ENCODE data around the gene F11R. TPM values are rescaled to one million over a fixed set of nuclear protein-coding genes. Genes with fewer than 3 reads are reported as not detected.
A peak's percentile ranks its signal among the peaks of the same experiment; 100 is the strongest.

F11R gene
- total and polyA plus RNA-seq, 10 of the 15 experiments (the other 5 are each of a cell fraction or from before 2014, with no cell fraction given) = 15.3 to 80.9 (median 24.3) TPM

DNA sequence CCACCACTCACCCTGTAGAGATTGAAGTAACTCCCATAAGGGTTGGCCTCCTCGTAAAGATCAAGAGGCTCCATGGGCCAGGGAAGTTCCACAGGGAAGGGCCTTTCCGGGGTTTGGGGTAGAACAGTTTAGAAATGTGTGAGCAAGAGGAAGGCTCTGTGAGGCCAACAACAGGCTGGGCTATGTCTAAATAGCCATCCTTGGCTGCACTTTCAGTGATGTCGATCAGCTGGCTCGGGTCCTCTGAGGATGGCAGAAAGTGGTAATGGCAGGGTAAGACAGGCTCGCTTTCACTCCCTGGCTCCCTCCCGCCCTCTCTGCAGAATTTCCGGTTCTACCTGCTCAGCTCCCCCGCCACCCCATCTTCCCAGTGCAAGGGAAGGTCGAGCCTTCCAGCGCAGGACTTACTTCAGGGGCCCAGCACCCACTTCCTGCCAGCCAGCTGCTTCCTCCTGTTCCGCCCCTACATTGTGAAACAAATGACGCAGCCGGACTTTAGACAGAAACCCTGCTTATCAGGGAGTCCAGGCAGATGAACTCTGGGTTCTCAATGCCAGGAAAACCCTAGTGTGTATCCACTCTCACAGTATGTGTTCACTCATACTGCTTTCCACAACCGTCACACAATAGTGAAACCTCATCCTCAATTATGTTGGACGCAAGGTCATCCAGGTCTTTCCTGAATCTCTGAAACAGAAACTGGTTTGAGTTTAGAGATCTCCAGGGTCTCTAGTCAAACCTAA is 7.3 kb downstream of the F11R start (continued):
- TF ChIP-seq HDAC6 (IDR thresholded peaks at IDR 0.05; ENCODE audit: unreplicated experiment) (no peak), NRF1 (conservative IDR thresholded peaks at IDR 0.05; ENCODE audit: low read depth, low read length) (no peak), FOXK2 (IDR thresholded peaks at IDR 0.05) (no peak), KLF5 (IDR thresholded peaks at IDR 0.05; ENCODE audit: partially characterized antibody) (no peak), CHD1 (IDR thresholded peaks at IDR 0.05; ENCODE audit: low read depth, low read length) (no peak), MEF2A (IDR thresholded peaks at IDR 0.05; ENCODE audit: insufficient read depth, low read depth, low read length) (no peak), ASH2L (IDR thresholded peaks at IDR 0.05; ENCODE audit: borderline replicate concordance, low read depth) (no peak), SP1 (IDR thresholded peaks at IDR 0.05; ENCODE audit: low read depth, low read length) (peak; percentile 57), ZNF207 (IDR thresholded peaks at IDR 0.05; ENCODE audit: borderline replicate concordance) (no peak), PAX5 (IDR thresholded peaks at IDR 0.05; ENCODE audit: borderline replicate concordance, low read depth, low read length) (no peak), CBX3 (IDR thresholded peaks at IDR 0.05; ENCODE audit: borderline replicate concordance, low read depth) (no peak)
- TF ChIP-seq, protein P1, sequence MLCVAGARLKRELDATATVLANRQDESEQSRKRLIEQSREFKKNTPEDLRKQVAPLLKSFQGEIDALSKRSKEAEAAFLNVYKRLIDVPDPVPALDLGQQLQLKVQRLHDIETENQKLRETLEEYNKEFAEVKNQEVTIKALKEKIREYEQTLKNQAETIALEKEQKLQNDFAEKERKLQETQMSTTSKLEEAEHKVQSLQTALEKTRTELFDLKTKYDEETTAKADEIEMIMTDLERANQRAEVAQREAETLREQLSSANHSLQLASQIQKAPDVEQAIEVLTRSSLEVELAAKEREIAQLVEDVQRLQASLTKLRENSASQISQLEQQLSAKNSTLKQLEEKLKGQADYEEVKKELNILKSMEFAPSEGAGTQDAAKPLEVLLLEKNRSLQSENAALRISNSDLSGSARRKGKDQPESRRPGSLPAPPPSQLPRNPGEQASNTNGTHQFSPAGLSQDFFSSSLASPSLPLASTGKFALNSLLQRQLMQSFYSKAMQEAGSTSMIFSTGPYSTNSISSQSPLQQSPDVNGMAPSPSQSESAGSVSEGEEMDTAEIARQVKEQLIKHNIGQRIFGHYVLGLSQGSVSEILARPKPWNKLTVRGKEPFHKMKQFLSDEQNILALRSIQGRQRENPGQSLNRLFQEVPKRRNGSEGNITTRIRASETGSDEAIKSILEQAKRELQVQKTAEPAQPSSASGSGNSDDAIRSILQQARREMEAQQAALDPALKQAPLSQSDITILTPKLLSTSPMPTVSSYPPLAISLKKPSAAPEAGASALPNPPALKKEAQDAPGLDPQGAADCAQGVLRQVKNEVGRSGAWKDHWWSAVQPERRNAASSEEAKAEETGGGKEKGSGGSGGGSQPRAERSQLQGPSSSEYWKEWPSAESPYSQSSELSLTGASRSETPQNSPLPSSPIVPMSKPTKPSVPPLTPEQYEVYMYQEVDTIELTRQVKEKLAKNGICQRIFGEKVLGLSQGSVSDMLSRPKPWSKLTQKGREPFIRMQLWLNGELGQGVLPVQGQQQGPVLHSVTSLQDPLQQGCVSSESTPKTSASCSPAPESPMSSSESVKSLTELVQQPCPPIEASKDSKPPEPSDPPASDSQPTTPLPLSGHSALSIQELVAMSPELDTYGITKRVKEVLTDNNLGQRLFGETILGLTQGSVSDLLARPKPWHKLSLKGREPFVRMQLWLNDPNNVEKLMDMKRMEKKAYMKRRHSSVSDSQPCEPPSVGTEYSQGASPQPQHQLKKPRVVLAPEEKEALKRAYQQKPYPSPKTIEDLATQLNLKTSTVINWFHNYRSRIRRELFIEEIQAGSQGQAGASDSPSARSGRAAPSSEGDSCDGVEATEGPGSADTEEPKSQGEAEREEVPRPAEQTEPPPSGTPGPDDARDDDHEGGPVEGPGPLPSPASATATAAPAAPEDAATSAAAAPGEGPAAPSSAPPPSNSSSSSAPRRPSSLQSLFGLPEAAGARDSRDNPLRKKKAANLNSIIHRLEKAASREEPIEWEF (IDR thresholded peaks at IDR 0.05; ENCODE audit: insufficient replicate concordance, low read depth, low read length) = peak; percentile 58
- TF ChIP-seq, protein P2, sequence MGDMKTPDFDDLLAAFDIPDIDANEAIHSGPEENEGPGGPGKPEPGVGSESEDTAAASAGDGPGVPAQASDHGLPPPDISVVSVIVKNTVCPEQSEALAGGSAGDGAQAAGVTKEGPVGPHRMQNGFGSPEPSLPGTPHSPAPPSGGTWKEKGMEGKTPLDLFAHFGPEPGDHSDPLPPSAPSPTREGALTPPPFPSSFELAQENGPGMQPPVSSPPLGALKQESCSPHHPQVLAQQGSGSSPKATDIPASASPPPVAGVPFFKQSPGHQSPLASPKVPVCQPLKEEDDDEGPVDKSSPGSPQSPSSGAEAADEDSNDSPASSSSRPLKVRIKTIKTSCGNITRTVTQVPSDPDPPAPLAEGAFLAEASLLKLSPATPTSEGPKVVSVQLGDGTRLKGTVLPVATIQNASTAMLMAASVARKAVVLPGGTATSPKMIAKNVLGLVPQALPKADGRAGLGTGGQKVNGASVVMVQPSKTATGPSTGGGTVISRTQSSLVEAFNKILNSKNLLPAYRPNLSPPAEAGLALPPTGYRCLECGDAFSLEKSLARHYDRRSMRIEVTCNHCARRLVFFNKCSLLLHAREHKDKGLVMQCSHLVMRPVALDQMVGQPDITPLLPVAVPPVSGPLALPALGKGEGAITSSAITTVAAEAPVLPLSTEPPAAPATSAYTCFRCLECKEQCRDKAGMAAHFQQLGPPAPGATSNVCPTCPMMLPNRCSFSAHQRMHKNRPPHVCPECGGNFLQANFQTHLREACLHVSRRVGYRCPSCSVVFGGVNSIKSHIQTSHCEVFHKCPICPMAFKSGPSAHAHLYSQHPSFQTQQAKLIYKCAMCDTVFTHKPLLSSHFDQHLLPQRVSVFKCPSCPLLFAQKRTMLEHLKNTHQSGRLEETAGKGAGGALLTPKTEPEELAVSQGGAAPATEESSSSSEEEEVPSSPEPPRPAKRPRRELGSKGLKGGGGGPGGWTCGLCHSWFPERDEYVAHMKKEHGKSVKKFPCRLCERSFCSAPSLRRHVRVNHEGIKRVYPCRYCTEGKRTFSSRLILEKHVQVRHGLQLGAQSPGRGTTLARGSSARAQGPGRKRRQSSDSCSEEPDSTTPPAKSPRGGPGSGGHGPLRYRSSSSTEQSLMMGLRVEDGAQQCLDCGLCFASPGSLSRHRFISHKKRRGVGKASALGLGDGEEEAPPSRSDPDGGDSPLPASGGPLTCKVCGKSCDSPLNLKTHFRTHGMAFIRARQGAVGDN (IDR thresholded peaks at IDR 0.05) = peak; percentile 85
- TF ChIP-seq, protein P3, sequence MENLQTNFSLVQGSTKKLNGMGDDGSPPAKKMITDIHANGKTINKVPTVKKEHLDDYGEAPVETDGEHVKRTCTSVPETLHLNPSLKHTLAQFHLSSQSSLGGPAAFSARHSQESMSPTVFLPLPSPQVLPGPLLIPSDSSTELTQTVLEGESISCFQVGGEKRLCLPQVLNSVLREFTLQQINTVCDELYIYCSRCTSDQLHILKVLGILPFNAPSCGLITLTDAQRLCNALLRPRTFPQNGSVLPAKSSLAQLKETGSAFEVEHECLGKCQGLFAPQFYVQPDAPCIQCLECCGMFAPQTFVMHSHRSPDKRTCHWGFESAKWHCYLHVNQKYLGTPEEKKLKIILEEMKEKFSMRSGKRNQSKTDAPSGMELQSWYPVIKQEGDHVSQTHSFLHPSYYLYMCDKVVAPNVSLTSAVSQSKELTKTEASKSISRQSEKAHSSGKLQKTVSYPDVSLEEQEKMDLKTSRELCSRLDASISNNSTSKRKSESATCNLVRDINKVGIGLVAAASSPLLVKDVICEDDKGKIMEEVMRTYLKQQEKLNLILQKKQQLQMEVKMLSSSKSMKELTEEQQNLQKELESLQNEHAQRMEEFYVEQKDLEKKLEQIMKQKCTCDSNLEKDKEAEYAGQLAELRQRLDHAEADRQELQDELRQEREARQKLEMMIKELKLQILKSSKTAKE (IDR thresholded peaks at IDR 0.05; ENCODE audit: low read depth, poor library complexity, severe bottlenecking) = peak; percentile 25
- TF ChIP-seq, protein P4, sequence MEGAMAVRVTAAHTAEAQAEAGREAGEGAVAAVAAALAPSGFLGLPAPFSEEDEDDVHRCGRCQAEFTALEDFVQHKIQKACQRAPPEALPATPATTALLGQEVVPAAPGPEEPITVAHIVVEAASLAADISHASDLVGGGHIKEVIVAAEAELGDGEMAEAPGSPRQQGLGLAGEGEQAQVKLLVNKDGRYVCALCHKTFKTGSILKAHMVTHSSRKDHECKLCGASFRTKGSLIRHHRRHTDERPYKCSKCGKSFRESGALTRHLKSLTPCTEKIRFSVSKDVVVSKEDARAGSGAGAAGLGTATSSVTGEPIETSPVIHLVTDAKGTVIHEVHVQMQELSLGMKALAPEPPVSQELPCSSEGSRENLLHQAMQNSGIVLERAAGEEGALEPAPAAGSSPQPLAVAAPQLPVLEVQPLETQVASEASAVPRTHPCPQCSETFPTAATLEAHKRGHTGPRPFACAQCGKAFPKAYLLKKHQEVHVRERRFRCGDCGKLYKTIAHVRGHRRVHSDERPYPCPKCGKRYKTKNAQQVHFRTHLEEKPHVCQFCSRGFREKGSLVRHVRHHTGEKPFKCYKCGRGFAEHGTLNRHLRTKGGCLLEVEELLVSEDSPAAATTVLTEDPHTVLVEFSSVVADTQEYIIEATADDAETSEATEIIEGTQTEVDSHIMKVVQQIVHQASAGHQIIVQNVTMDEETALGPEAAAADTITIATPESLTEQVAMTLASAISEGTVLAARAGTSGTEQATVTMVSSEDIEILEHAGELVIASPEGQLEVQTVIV (IDR thresholded peaks at IDR 0.05; ENCODE audit: borderline replicate concordance, partially characterized antibody) = no peak

All from GM12878 (cell line).